SK-N-SH (cell line): ENCODE data around the gene INO80.

Experiments used
- IRF3 ChIP-seq: fragments of 150-350 bp; IDR thresholded peaks from 2 replicates; pipeline ENCODE4 v1.6.1; 2016; ENCODE audit warnings: mild to moderate bottlenecking, low read depth, low read length
- TF ChIP-seq, protein P1 (sequence below): fragments of 200-600 bp; sonication (generic); IDR thresholded peaks from 2 replicates; pipeline ENCODE4 v1.6.1; 2017; ENCODE audit warnings: antibody characterized with exemption, mild to moderate bottlenecking, moderate library complexity

DNA sequence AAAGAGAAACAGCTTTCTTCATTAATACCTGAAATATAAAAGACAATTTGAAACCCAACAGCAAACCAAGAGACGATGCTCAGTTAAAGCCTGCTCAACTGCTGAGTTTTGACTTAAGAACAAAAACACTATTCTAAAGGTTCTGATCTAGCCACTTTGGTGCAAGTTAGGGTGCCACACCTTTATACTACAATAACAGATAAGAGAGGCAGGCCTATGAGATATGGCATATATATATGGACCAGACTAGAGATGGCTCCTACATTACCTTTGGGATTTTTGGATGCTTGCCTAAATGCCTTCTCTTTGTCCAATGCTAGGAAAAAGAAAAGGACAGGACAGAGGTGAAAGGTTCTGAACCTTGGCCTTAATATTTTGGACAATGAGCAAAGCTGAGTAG, 68.6 kb downstream of the INO80 start:
- TF ChIP-seq, protein P1, sequence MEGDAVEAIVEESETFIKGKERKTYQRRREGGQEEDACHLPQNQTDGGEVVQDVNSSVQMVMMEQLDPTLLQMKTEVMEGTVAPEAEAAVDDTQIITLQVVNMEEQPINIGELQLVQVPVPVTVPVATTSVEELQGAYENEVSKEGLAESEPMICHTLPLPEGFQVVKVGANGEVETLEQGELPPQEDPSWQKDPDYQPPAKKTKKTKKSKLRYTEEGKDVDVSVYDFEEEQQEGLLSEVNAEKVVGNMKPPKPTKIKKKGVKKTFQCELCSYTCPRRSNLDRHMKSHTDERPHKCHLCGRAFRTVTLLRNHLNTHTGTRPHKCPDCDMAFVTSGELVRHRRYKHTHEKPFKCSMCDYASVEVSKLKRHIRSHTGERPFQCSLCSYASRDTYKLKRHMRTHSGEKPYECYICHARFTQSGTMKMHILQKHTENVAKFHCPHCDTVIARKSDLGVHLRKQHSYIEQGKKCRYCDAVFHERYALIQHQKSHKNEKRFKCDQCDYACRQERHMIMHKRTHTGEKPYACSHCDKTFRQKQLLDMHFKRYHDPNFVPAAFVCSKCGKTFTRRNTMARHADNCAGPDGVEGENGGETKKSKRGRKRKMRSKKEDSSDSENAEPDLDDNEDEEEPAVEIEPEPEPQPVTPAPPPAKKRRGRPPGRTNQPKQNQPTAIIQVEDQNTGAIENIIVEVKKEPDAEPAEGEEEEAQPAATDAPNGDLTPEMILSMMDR: no peak
- TF ChIP-seq IRF3: no peak
